PC-9 (cell line): ENCODE data around the gene KLK7. TPM values are rescaled to one million over a fixed set of nuclear protein-coding genes. Genes with fewer than 3 reads are reported as not detected.

Experiments used
- BruUV-seq: library from RNA; stranded (reverse); fragments of 400-500 nt; replicated peaks from 2 replicates; lab custom pipeline; 2021; lab: Mats Ljungman, UMichigan
- CTCF ChIA-PET: fragments of 300-600 bp; sonication (Branson Sonifier 250); formaldehyde crosslinking; loops from one replicate; lab custom pipeline; 2022; ENCODE audit warnings: antibody characterized with exemption; lab: Charles Lee
- POLR2A ChIA-PET: fragments of 300-600 bp; sonication (Branson Sonifier 250); formaldehyde crosslinking; loops from one replicate; lab custom pipeline; 2022; ENCODE audit warnings: antibody characterized with exemption; ENCODE audit not compliant: unreplicated experiment; lab: Charles Lee
- DNase-seq, 2 experiments: peaks; one replicate each; pipeline versions ENCODE4 v3.0.0 to v3.0.0-alpha.2; 2015 to 2022; ENCODE audit warnings: mixed read lengths in 1 of 2
- H2AFZ ChIP-seq: fragments of 200-600 bp; sonication (generic); 2 replicates; pipeline ENCODE4 v1.8.1; 2017; ENCODE audit warnings: antibody characterized with exemption
- H3F3A ChIP-seq: fragments of 200-600 bp; sonication (generic); 2 replicates; pipeline ENCODE4 v1.8.1; 2017; ENCODE audit warnings: antibody characterized with exemption, mild to moderate bottlenecking, low read depth; ENCODE audit not compliant: insufficient read depth
- H3K27ac ChIP-seq: fragments of 200-600 bp; sonication (generic); 2 replicates; pipeline ENCODE4 v1.6.1; 2016; ENCODE audit warnings: mixed run types
- H3K27me3 ChIP-seq: fragments of 200-600 bp; sonication (generic); 2 replicates; pipeline ENCODE4 v1.6.1; 2016; ENCODE audit warnings: low read depth, mixed run types; ENCODE audit not compliant: insufficient read depth
- H3K36me3 ChIP-seq: fragments of 200-600 bp; sonication (generic); 2 replicates; pipeline ENCODE4 v1.6.1; 2016; ENCODE audit warnings: low read depth, mixed run types
- H3K4me1 ChIP-seq: fragments of 200-600 bp; sonication (generic); replicated peaks from 2 replicates; pipeline ENCODE4 v1.6.1; 2016; ENCODE audit warnings: mixed run types; ENCODE audit not compliant: insufficient read depth
- H3K4me2 ChIP-seq: fragments of 200-600 bp; sonication (generic); 2 replicates; pipeline ENCODE4 v1.6.1; 2017; ENCODE audit warnings: mixed run types
- H3K4me3 ChIP-seq: fragments of 200-600 bp; sonication (generic); 2 replicates; pipeline ENCODE4 v1.6.1; 2016; ENCODE audit warnings: mixed run types
- H3K79me2 ChIP-seq: fragments of 200-600 bp; sonication (generic); 2 replicates; pipeline ENCODE4 v1.6.1; 2017; ENCODE audit warnings: low read depth, mixed run types
- H3K9me2 ChIP-seq: fragments of 200-600 bp; sonication (generic); 2 replicates; pipeline ENCODE4 v1.8.1; 2017; ENCODE audit warnings: mild to moderate bottlenecking; ENCODE audit not compliant: insufficient read depth
- H3K9me3 ChIP-seq: fragments of 200-600 bp; sonication (generic); 2 replicates; pipeline ENCODE4 v1.8.1; 2016; ENCODE audit warnings: low read depth; ENCODE audit not compliant: insufficient read depth
- H4K20me1 ChIP-seq: fragments of 200-600 bp; sonication (generic); 2 replicates; pipeline ENCODE4 v1.8.1; 2017; ENCODE audit not compliant: insufficient read depth
- EZH2 ChIP-seq: fragments of 200-600 bp; sonication (generic); IDR thresholded peaks from 2 replicates; pipeline ENCODE4 v1.8.0; 2017; ENCODE audit warnings: antibody characterized with exemption, low read depth
- intact Hi-C: fragments of 100-400 bp; cut with micrococcal nuclease; formaldehyde crosslinking; loops from one replicate; pipeline ENCODE4 v1.10.0; 2022; ENCODE audit not compliant: unreplicated experiment
- total RNA-seq: library from RNA; stranded (reverse); gene quantifications from 2 replicates; pipeline ENCODE4 v1.2.3, GENCODE V29; 2021
- TF ChIP-seq, protein P1 (sequence below): fragments of 200-600 bp; sonication (generic); conservative IDR thresholded peaks from 2 replicates; pipeline ENCODE4 v1.6.1; 2017; ENCODE audit warnings: mixed run types, antibody characterized with exemption, mild to moderate bottlenecking, moderate library complexity

Gene KLK7
- total RNA-seq, 1 experiment from 2014 or later = 98.1 TPM

DNA sequence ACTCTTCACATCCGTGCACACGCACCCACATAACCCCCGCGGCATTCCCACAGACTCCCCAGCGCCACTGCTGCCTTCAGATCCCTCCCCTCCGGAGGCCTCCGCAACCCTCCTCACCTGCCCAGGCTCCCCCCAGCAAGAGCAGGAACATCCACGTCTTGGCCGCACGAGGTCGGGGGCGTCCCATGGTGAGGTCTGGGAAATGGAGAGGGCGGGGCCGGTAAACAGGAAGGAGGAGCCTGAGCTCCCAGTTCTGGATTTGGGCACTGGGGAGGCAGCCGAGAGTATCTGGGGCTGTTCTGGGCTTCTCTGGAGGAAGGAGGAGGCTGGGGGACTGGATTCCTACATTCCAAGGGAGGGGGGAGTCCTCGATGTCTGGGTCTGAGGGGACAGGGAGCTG is 17.3 kb upstream of the KLK7 start:
- CTCF ChIA-PET = interaction anchor here (0.6 to 2.6 kb wide), 5 partner anchors 10 to 409 kb away, joined by 3 to 20 read pairs (median 4); partner anchors contain the start of gene KLK7
- peak overlapping the region; percentile 64 for H3K4me3 ChIP-seq
- intact Hi-C loops = loop anchor here (1.0 kb wide), 3 partner anchors 9 to 32 kb away; partner anchors contain the start of gene KLK6
- H3K9me2 ChIP-seq = no peaks in the 10 kb centered on the region
- peak overlapping the region; percentile 66 for H3K27ac ChIP-seq
- H3F3A ChIP-seq = peaks cover 19% of the 10 kb centered on the region; the same call in 1 of the 2 replicates
- no peaks in the 10 kb centered on the region for H4K20me1 ChIP-seq
- peak overlapping the region; percentile 77 for H2AFZ ChIP-seq
- BruUV-seq = no TSS peak
- peaks cover 7% of the 10 kb centered on the region; the same call in 1 of the 2 replicates for H3K36me3 ChIP-seq
- peak overlapping the region; percentile 93 for H3K4me2 ChIP-seq
- H3K79me2 ChIP-seq = peaks cover 26% of the 10 kb centered on the region
- peak; percentile 81 to 82 for DNase-seq
- peaks cover 8% of the 10 kb centered on the region for H3K4me1 ChIP-seq
- no peaks in the 10 kb centered on the region for H3K9me3 ChIP-seq
- no peak for TF ChIP-seq EZH2
- TF ChIP-seq, protein P1, sequence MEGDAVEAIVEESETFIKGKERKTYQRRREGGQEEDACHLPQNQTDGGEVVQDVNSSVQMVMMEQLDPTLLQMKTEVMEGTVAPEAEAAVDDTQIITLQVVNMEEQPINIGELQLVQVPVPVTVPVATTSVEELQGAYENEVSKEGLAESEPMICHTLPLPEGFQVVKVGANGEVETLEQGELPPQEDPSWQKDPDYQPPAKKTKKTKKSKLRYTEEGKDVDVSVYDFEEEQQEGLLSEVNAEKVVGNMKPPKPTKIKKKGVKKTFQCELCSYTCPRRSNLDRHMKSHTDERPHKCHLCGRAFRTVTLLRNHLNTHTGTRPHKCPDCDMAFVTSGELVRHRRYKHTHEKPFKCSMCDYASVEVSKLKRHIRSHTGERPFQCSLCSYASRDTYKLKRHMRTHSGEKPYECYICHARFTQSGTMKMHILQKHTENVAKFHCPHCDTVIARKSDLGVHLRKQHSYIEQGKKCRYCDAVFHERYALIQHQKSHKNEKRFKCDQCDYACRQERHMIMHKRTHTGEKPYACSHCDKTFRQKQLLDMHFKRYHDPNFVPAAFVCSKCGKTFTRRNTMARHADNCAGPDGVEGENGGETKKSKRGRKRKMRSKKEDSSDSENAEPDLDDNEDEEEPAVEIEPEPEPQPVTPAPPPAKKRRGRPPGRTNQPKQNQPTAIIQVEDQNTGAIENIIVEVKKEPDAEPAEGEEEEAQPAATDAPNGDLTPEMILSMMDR = no peak
- no peaks in the 10 kb centered on the region for H3K27me3 ChIP-seq
- POLR2A ChIA-PET = interaction anchor here (0.5 to 2.1 kb wide), 5 partner anchors 8 to 46 kb away, joined by 3 to 22 read pairs (median 13); partner anchors contain the start of genes KLK6 and KLK7

DNA sequence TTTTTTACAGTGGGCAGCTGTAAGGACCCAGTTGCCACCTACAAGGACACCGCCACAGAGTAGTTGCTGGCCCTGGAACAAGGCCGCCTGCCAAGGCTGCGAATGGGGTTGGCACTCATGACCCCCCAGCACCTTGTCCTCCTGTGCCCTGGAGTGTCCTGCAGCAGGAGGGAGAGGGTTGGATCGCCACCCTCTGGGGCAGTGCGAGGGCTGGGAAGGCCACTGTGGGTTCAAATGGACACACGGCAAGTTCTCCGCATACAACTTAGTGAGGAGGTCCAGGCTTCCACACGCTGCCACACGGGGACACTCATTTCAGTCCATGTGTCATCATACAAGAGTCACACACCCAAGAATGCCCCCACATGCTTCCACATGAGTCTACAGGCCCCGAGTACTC is 16.7 kb upstream of the KLK7 start:
- no peaks in the 10 kb centered on the region for H3K9me3 ChIP-seq
- H3K27ac ChIP-seq = peak overlapping the region; percentile 66
- POLR2A ChIA-PET = interaction anchor here (0.6 to 2.1 kb wide), 4 partner anchors 8 to 31 kb away, joined by 5 to 22 read pairs (median 14); partner anchors contain the start of genes KLK6 and KLK7
- no peaks in the 10 kb centered on the region for H3K27me3 ChIP-seq
- H3K79me2 ChIP-seq = peaks cover 26% of the 10 kb centered on the region
- no TSS peak for BruUV-seq
- H3K36me3 ChIP-seq = peaks cover 7% of the 10 kb centered on the region; the same call in 1 of the 2 replicates
- H3F3A ChIP-seq = peaks cover 24% of the 10 kb centered on the region; the same call in 1 of the 2 replicates
- CTCF ChIA-PET = interaction anchor here (0.6 to 2.6 kb wide), 3 partner anchors 17 to 21 kb away, joined by 3 to 20 read pairs (median 4); partner anchors contain the start of gene KLK7
- H3K4me2 ChIP-seq = peak overlapping the region; percentile 93
- TF ChIP-seq, protein P1 = no peak
- TF ChIP-seq EZH2 = no peak
- no peaks in the 10 kb centered on the region for H4K20me1 ChIP-seq
- peak in 1 of 2 experiments; percentile 48 for DNase-seq
- intact Hi-C loops = no loop called here
- peaks cover 8% of the 10 kb centered on the region for H3K4me1 ChIP-seq
- no peaks in the 10 kb centered on the region for H3K9me2 ChIP-seq
- H3K4me3 ChIP-seq = peak overlapping the region; percentile 64
- H2AFZ ChIP-seq = peak overlapping the region; percentile 77; the same call in 1 of the 2 replicates

DNA sequence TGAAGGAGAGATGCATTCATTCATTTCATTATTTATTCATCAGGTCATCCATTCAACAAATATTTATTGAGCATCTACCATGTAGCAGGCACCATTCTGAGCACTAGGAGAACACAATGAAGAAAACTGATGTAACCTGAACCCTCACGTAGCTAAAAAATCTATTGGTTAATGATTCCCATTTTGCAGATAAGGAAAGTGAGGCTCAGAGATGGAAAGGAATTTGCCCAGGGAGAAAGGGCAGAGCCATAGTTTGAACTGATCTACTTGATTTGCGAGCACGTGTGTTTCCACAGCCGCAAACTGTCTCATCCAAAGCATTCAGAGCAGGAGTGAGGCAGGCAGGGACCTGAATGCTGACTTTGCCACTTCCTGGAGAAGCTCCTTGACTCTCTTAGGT is 15.0 kb upstream of the KLK7 start:
- intact Hi-C loops = no loop called here
- ChIA-PET POLR2A (interaction anchor here (0.6 to 0.7 kb wide), 2 partner anchors 11 to 47 kb away, joined by 3 to 4 read pairs; no protein-coding TSS in a partner anchor), CTCF (interaction anchor here (0.6 kb wide), 1 partner anchor 18 kb away, joined by 4 read pairs; no protein-coding TSS in a partner anchor)
- no TSS peak for BruUV-seq
- no peak for DNase-seq
- no peak for TF ChIP-seq EZH2
- TF ChIP-seq, protein P1 = no peak
- Histone ChIP-seq H3K9me3 (no peaks in the 10 kb centered on the region), H3K4me1 (peaks cover 16% of the 10 kb centered on the region), H2AFZ (no peak overlapping the region), H3K36me3 (peaks cover 14% of the 10 kb centered on the region; the same call in 1 of the 2 replicates), H3K27me3 (no peaks in the 10 kb centered on the region), H3K4me3 (no peak overlapping the region), H3K79me2 (peaks cover 26% of the 10 kb centered on the region), H3K27ac (no peak overlapping the region), H3K4me2 (no peak overlapping the region), H3K9me2 (no peaks in the 10 kb centered on the region; the same call in 1 of the 2 replicates), H3F3A (peaks cover 38% of the 10 kb centered on the region), H4K20me1 (no peaks in the 10 kb centered on the region)
